Measurements from ENCODE around the gene SPANXN3.
"Not testable (repeated sequence)": the region's sequence is repeated elsewhere in the genome, so short reads cannot be mapped to it uniquely, and the experiment has no call there.

The SPANXN3 gene

GRCh38 chrX:143517375-143517774 lies at the start of gene SPANXN3:
Gene SPANXN3, minus strand, starts transcription at chrX:143517475. Its CDS starts 84 bp downstream, at chrX:143517391.
- not testable (repeated sequence) for ATAC-seq

- TF ChIP-seq ARNTL (CRISPR knock-in tag; IDR thresholded peaks at IDR 0.05; ENCODE audit: borderline replicate concordance, low read depth) (no peak), ZNF70 (CRISPR knock-in tag; IDR thresholded peaks at IDR 0.05) (no peak), ZNF8 (CRISPR knock-in tag; IDR thresholded peaks at IDR 0.05) (no peak), ZFP30 (CRISPR knock-in tag; IDR thresholded peaks at IDR 0.05) (no peak), ZFP3 (CRISPR knock-in tag; IDR thresholded peaks at IDR 0.05) (no peak), ZC3H10 (CRISPR knock-in tag; IDR thresholded peaks at IDR 0.05) (no peak), PPARA (CRISPR knock-in tag; IDR thresholded peaks at IDR 0.05; ENCODE audit: borderline replicate concordance) (no peak), ZNF565 (CRISPR knock-in tag; conservative IDR thresholded peaks at IDR 0.05; ENCODE audit: low read depth) (no peak), POU6F1 (CRISPR knock-in tag; IDR thresholded peaks at IDR 0.05; ENCODE audit: borderline replicate concordance, low read depth) (no peak), TOX (CRISPR knock-in tag; IDR thresholded peaks at IDR 0.05; ENCODE audit: borderline replicate concordance) (no peak), TSHZ2 (CRISPR knock-in tag; IDR thresholded peaks at IDR 0.05) (no peak), ISL1 (CRISPR knock-in tag; IDR thresholded peaks at IDR 0.05) (no peak), TCF4 (CRISPR knock-in tag; IDR thresholded peaks at IDR 0.05; ENCODE audit: borderline replicate concordance) (no peak), BACH2 (CRISPR knock-in tag; IDR thresholded peaks at IDR 0.05; ENCODE audit: borderline replicate concordance) (no peak), CREB5 (CRISPR knock-in tag; IDR thresholded peaks at IDR 0.05; ENCODE audit: low read depth) (no peak), CSDC2 (CRISPR knock-in tag; IDR thresholded peaks at IDR 0.05) (no peak), CSRNP3 (CRISPR knock-in tag; IDR thresholded peaks at IDR 0.05) (no peak), SNAI2 (CRISPR knock-in tag; IDR thresholded peaks at IDR 0.05) (no peak), GLIS3 (CRISPR knock-in tag; IDR thresholded peaks at IDR 0.05) (no peak), OSR1 (CRISPR knock-in tag; IDR thresholded peaks at IDR 0.05) (no peak)
- no peak for ATAC-seq
Measured at GRCh38 chrX:143536176-143536575, 18.9 kb upstream of the SPANXN3 start.

GRCh38 chrX:143502196-143502595 lies 15.1 kb downstream of the SPANXN3 start:
- not testable (repeated sequence) for ATAC-seq

- TF ChIP-seq CREB5 (CRISPR knock-in tag; IDR thresholded peaks at IDR 0.05; ENCODE audit: low read depth) (no peak), ZFP30 (CRISPR knock-in tag; IDR thresholded peaks at IDR 0.05) (no peak), RARB (CRISPR knock-in tag; IDR thresholded peaks at IDR 0.05) (no peak), ZFP3 (CRISPR knock-in tag; IDR thresholded peaks at IDR 0.05) (no peak), PPARA (CRISPR knock-in tag; IDR thresholded peaks at IDR 0.05; ENCODE audit: borderline replicate concordance) (no peak), ARNTL (CRISPR knock-in tag; IDR thresholded peaks at IDR 0.05; ENCODE audit: borderline replicate concordance, low read depth) (no peak), CSDC2 (CRISPR knock-in tag; IDR thresholded peaks at IDR 0.05) (no peak), ESRRG (CRISPR knock-in tag; IDR thresholded peaks at IDR 0.05) (no peak), TCF4 (CRISPR knock-in tag; IDR thresholded peaks at IDR 0.05; ENCODE audit: borderline replicate concordance) (no peak), OSR1 (CRISPR knock-in tag; IDR thresholded peaks at IDR 0.05) (no peak)
- ATAC-seq = no peak
Measured at GRCh38 chrX:143500751-143501150, 16.5 kb downstream of the SPANXN3 start.

Data from SK-N-SH treated with all-trans-retinoic acid at 6 μM for 48 hours (cell line).